GM12878 (cell line): ENCODE measurements around the gene POP5. TPM values are rescaled to one million over a fixed set of nuclear protein-coding genes. Genes with fewer than 3 reads are reported as not detected.

Source experiments
- MYB ChIP-seq: fragments of 150-350 bp; IDR thresholded peaks from 2 replicates; pipeline ENCODE4 v1.6.1; 2014; ENCODE audit warnings: mild to moderate bottlenecking, low read depth, low read length, borderline replicate concordance
- TCF3 ChIP-seq: IDR thresholded peaks from 2 replicates; pipeline ENCODE4 v1.6.1; 2012; ENCODE audit warnings: low read depth, mild to moderate bottlenecking, low read length, borderline replicate concordance; ENCODE audit not compliant: insufficient read depth
- ZNF207 ChIP-seq: fragments of 450-650 bp; IDR thresholded peaks from 2 replicates; pipeline ENCODE4 v1.6.1; 2014; ENCODE audit warnings: antibody characterized with exemption, mild to moderate bottlenecking, borderline replicate concordance
- ZZZ3 ChIP-seq: IDR thresholded peaks from 2 replicates; pipeline ENCODE4 v1.6.1; 2011; ENCODE audit warnings: low read depth; ENCODE audit not compliant: control insufficient read depth, insufficient read length
- polyA plus RNA-seq, 11 experiments: library from polyadenylated mRNA; depleted of rRNA in 4 of 11; unstranded in 6 of 11; stranded (reverse) in 5 of 11; fragments of >200 nt; fragmentation: Nextera tagmentation in 4 of 11; fragmentation: Illumina TruSeq in 1 of 11; extraction: Ambion mirVana in 4 of 11; extraction: Trizol in 1 of 11; gene quantifications; 1 replicate in 1 of 11; 2 replicates in 10 of 11; pipeline versions ENCODE4 v1.2.1 to v1.2.3, GENCODE V29; 2011 to 2016; ENCODE audit warnings: inconsistent platforms in 2 of 11, missing spikeins in 2 of 11, low read depth in 1 of 11
- total RNA-seq, 4 experiments: library from RNA; depleted of rRNA in 3 of 4; stranded (reverse); fragments of >200 nt in 3 of 4; fragmentation: Illumina TruSeq in 1 of 4; extraction: Trizol in 1 of 4; gene quantifications; 2 replicates each; pipeline versions ENCODE4 v1.2.1 to v1.2.3, GENCODE V29; 2013 to 2021
- TF ChIP-seq, protein P1 (sequence below): fragments of 450-650 bp; formaldehyde crosslinking; IDR thresholded peaks from 2 replicates; pipeline ENCODE4 v1.4.0; 2020; ENCODE audit warnings: mild to moderate bottlenecking, moderate library complexity
- TF ChIP-seq, protein P2 (sequence below): fragments of 450-650 bp; IDR thresholded peaks from 2 replicates; pipeline ENCODE4 v1.6.1; 2016; ENCODE audit warnings: mild to moderate bottlenecking
- TF ChIP-seq, protein P3 (sequence below): fragments of 450-650 bp; IDR thresholded peaks from 2 replicates; pipeline ENCODE4 v1.6.1; 2018; ENCODE audit warnings: mild to moderate bottlenecking, low read depth, moderate library complexity; ENCODE audit not compliant: partially characterized antibody

POP5 gene
- total and polyA plus RNA-seq, 10 of the 15 experiments (the other 5 are each of a cell fraction or from before 2014, with no cell fraction given), result 50.3 to 234 (median 83.7) TPM

DNA sequence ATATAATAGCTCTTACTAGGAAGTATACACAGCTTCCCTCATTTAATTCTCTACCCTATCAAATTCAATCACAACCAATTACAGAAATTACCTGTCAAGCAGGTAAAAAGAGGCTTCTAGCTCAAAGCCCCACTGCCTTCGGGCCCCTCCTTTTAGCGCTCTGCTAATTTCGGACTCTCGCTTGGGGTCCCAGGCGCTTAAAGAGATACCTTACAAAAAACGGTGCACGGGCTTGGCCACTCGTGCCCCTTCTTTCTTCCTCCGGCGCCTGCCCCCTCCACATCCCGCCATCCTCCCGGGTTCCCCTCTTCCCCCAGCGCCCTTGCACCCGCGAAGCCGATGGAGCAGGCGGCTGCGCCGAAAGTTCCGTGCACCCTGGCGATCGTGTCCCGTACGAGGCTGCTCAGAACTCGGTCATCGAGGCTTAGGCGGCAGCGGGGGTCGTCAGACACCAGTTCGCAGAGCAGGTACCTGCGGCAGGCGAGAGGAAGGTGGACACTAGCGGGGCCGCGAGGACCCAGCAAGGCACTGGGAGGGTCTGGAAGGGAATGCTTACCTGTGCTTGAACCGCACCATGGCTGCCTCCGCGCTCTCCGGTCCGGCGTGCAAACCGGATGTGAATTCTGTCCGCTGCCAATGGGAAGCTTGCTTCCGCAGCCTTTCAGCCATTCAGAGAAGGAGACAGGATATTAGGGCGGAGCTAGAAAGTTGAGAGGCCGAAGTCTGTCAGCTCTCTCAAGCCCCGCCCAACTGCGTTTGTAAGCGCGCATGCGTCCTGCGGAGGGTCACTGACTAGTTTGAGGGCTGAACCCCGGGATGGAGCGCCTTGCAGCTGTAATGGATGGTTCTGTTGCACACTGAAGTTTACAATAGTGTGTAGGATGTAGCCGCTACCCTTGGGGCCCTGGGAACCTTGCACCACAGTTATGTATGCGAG lies at the start of gene POP5 (continued):
- TF ChIP-seq, protein P1, sequence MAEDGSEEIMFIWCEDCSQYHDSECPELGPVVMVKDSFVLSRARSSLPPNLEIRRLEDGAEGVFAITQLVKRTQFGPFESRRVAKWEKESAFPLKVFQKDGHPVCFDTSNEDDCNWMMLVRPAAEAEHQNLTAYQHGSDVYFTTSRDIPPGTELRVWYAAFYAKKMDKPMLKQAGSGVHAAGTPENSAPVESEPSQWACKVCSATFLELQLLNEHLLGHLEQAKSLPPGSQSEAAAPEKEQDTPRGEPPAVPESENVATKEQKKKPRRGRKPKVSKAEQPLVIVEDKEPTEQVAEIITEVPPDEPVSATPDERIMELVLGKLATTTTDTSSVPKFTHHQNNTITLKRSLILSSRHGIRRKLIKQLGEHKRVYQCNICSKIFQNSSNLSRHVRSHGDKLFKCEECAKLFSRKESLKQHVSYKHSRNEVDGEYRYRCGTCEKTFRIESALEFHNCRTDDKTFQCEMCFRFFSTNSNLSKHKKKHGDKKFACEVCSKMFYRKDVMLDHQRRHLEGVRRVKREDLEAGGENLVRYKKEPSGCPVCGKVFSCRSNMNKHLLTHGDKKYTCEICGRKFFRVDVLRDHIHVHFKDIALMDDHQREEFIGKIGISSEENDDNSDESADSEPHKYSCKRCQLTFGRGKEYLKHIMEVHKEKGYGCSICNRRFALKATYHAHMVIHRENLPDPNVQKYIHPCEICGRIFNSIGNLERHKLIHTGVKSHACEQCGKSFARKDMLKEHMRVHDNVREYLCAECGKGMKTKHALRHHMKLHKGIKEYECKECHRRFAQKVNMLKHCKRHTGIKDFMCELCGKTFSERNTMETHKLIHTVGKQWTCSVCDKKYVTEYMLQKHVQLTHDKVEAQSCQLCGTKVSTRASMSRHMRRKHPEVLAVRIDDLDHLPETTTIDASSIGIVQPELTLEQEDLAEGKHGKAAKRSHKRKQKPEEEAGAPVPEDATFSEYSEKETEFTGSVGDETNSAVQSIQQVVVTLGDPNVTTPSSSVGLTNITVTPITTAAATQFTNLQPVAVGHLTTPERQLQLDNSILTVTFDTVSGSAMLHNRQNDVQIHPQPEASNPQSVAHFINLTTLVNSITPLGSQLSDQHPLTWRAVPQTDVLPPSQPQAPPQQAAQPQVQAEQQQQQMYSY (CRISPR knock-in tag), result no peak
- no peak for TF ChIP-seq TCF3
- TF ChIP-seq ZNF207, result no peak
- no peak for TF ChIP-seq MYB
- no peak for TF ChIP-seq ZZZ3
- TF ChIP-seq, protein P2, sequence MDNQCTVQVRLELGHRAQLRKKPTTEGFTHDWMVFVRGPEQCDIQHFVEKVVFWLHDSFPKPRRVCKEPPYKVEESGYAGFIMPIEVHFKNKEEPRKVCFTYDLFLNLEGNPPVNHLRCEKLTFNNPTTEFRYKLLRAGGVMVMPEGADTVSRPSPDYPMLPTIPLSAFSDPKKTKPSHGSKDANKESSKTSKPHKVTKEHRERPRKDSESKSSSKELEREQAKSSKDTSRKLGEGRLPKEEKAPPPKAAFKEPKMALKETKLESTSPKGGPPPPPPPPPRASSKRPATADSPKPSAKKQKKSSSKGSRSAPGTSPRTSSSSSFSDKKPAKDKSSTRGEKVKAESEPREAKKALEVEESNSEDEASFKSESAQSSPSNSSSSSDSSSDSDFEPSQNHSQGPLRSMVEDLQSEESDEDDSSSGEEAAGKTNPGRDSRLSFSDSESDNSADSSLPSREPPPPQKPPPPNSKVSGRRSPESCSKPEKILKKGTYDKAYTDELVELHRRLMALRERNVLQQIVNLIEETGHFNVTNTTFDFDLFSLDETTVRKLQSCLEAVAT, result peak; percentile 42; the same call in 1 of the 2 replicates
- TF ChIP-seq, protein P3, sequence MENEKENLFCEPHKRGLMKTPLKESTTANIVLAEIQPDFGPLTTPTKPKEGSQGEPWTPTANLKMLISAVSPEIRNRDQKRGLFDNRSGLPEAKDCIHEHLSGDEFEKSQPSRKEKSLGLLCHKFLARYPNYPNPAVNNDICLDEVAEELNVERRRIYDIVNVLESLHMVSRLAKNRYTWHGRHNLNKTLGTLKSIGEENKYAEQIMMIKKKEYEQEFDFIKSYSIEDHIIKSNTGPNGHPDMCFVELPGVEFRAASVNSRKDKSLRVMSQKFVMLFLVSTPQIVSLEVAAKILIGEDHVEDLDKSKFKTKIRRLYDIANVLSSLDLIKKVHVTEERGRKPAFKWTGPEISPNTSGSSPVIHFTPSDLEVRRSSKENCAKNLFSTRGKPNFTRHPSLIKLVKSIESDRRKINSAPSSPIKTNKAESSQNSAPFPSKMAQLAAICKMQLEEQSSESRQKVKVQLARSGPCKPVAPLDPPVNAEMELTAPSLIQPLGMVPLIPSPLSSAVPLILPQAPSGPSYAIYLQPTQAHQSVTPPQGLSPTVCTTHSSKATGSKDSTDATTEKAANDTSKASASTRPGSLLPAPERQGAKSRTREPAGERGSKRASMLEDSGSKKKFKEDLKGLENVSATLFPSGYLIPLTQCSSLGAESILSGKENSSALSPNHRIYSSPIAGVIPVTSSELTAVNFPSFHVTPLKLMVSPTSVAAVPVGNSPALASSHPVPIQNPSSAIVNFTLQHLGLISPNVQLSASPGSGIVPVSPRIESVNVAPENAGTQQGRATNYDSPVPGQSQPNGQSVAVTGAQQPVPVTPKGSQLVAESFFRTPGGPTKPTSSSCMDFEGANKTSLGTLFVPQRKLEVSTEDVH, result peak; percentile 38
